Activated CD8-positive, alpha-beta memory T cell treated with anti-CD3 and anti-CD28 coated beads for 4 hours (primary cell): ENCODE data around the gene PCSK6.

Experiments used
- DNase-seq, 2 donors: peaks; one replicate each; pipeline ENCODE4 v3.0.0-alpha.2; 2020; ENCODE audit warnings: low read depth in 2 of 2

PCSK6 gene

GRCh38 chr15:101498717-101499480, 9.4 kb upstream of the PCSK6 start:
- DNase-seq: no peak

- DNase-seq: no peak
Observed at GRCh38 chr15:101498076-101498716, 8.7 kb upstream of the PCSK6 start.

GRCh38 chr15:101497484-101498034, 8.1 kb upstream of the PCSK6 start:
- no peak for DNase-seq

- DNase-seq: no peak
Observed at GRCh38 chr15:101497017-101497416, 7.5 kb upstream of the PCSK6 start.

GRCh38 chr15:101496198-101496986, 6.9 kb upstream of the PCSK6 start:
- DNase-seq: no peak

GRCh38 chr15:101495334-101496197, 6.1 kb upstream of the PCSK6 start:
- DNase-seq: no peak

- DNase-seq: no peak
Observed at GRCh38 chr15:101494251-101494796, 4.8 kb upstream of the PCSK6 start.

- no peak for DNase-seq
Observed at GRCh38 chr15:101492766-101493692, 3.5 kb upstream of the PCSK6 start.

- DNase-seq: no peak
Observed at GRCh38 chr15:101491734-101492640, 2.5 kb upstream of the PCSK6 start.

GRCh38 chr15:101490922-101491733, 1.6 kb upstream of the PCSK6 start:
- DNase-seq: no peak

GRCh38 chr15:101490408-101490891, 943 bp upstream of the PCSK6 start:
- no peak for DNase-seq

GRCh38 chr15:101489237-101489598, 289 bp downstream of the PCSK6 start:
- no peak for DNase-seq

- no peak for DNase-seq
Observed at GRCh38 chr15:101488300-101489164, 975 bp downstream of the PCSK6 start.

- DNase-seq: no peak
Observed at GRCh38 chr15:101486696-101487459, 2.6 kb downstream of the PCSK6 start.

GRCh38 chr15:101483462-101483861, 6.0 kb downstream of the PCSK6 start:
- DNase-seq: no peak
